RWPE1 (cell line): Measurements from ENCODE around the gene IGFBP6.
A peak's percentile ranks its signal among the peaks of the same experiment; 100 is the strongest.

ENCODE experiments used
- CTCF ChIA-PET: fragments of 350-600 bp; sonication (Branson Sonifier 250); formaldehyde crosslinking; extraction: SDS; loops from one replicate; lab custom pipeline; 2021; lab: Yijun Ruan, JAX
- POLR2A ChIA-PET: fragments of 400-600 bp; formaldehyde crosslinking; extraction: SDS; loops from one replicate; lab custom pipeline; 2020; ENCODE audit warnings: antibody characterized with exemption; ENCODE audit not compliant: low non-redundant PET; lab: Yijun Ruan, JAX
- DNase-seq: peaks from one replicate; pipeline ENCODE4 v3.0.0; 2012; ENCODE audit warnings: low spot score
- H3K27ac ChIP-seq: fragments of 450-650 bp; 2 replicates; pipeline ENCODE4 v1.5.1; 2017
- CTCF ChIP-seq: fragments of 450-650 bp; conservative IDR thresholded peaks from 2 replicates; pipeline ENCODE4 v1.5.1; 2017; ENCODE audit warnings: low read depth, mild to moderate bottlenecking

IGFBP6 gene

DNA sequence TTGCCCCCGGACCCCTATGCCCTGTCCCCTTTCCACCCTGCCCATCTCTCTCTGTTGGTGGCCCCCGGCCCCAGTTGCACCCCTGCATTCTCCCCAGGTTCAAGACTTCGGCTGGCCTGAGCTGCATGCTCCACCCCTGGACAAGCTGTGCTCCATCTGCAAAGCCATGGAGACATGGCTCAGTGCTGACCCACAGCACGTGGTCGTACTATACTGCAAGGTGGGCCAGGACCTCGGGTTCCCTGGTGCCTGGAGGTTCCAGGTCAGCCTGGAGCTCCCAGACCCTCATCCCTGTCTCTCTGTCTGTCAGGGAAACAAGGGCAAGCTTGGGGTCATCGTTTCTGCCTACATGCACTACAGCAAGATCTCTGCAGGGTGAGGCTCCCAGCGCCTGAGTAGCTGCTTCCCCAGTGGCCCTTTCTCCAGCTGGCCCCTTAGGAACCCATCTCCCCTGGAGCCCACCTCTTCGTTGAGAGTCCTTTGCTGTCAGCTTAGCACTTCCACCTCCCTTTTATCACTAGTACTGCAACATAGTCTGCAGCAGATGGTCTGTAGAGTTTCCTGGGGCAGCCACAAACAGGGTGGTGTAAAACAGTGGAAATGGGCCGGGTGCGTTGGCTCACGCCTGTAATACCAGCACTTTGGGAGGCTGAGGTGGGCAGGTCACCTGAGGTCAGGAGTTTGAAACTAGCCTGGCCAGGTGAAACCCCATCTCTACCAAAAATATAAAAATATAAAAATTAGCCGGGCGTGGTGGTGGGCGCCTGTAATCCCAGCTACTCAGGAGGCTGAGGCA, 41.8 kb upstream of the IGFBP6 start:
- no peak for DNase-seq
- H3K27ac ChIP-seq: peak overlapping the region; percentile 99
- TF ChIP-seq CTCF: no peak
- POLR2A ChIA-PET: no interaction called here
- CTCF ChIA-PET: interaction anchor here (3.4 kb wide), 1 partner anchor 10 kb away, joined by 32 read pairs; no protein-coding TSS in a partner anchor

DNA sequence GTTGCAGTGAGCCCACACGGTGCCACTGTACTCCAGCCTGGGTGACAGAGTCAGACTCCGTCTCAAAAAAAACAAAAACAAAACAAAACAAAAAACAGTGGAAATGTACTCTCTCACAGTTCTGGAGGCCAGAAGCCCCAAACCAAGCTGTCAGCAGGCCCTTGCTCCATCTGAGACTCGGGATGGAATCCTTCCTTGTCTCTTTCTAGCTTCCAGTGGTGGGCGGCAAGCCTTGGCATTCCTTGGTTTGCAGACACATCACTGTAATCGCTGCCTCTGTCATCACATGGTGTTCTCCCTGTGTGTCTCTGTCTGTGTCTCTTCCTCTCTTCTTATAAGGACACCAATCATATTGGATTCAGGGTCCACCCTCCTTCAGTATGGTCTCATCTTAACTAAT, 41.2 kb upstream of the IGFBP6 start:
- CTCF ChIA-PET: no interaction called here

DNA sequence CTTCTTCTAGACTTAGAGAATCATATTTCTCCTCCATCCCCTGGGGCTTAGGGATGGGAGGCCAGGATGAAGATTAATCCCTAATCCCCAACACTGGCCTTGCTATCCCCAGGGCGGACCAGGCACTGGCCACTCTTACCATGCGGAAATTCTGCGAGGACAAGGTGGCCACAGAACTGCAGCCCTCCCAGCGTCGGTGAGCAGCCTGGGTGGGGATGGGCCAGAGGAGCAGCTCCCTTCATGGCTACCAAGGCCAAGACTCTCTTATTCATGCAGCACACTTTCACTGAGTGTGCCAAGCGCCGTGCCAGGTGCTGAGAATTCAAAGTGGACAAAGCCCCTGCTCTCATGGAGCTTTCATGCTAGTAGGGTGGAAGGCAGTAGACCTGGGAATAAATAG, 40.6 kb upstream of the IGFBP6 start:
- no peak for DNase-seq
- peak overlapping the region; percentile 97 for H3K27ac ChIP-seq
- POLR2A ChIA-PET: no interaction called here
- CTCF ChIA-PET: interaction anchor here (1.1 kb wide), 1 partner anchor 9 kb away, joined by 4 read pairs; no protein-coding TSS in a partner anchor
- TF ChIP-seq CTCF: no peak

More for the DNA sequence above, 41.2 kb upstream of the IGFBP6 start:
- no peak for TF ChIP-seq CTCF
- peak overlapping the region; percentile 99 for H3K27ac ChIP-seq
- POLR2A ChIA-PET: no interaction called here
- no peak for DNase-seq

GRCh38 chr12:53057816-53058500, 39.5 kb upstream of the IGFBP6 start:
- DNase-seq: no peak
- ChIA-PET CTCF (interaction anchor here (0.6 to 1.1 kb wide), 3 partner anchors 8 to 208 kb away, joined by 3 to 4 read pairs (median 3); no protein-coding TSS in a partner anchor), POLR2A (no interaction called here)
- H3K27ac ChIP-seq: peak overlapping the region; percentile 97
- no peak for TF ChIP-seq CTCF

DNA sequence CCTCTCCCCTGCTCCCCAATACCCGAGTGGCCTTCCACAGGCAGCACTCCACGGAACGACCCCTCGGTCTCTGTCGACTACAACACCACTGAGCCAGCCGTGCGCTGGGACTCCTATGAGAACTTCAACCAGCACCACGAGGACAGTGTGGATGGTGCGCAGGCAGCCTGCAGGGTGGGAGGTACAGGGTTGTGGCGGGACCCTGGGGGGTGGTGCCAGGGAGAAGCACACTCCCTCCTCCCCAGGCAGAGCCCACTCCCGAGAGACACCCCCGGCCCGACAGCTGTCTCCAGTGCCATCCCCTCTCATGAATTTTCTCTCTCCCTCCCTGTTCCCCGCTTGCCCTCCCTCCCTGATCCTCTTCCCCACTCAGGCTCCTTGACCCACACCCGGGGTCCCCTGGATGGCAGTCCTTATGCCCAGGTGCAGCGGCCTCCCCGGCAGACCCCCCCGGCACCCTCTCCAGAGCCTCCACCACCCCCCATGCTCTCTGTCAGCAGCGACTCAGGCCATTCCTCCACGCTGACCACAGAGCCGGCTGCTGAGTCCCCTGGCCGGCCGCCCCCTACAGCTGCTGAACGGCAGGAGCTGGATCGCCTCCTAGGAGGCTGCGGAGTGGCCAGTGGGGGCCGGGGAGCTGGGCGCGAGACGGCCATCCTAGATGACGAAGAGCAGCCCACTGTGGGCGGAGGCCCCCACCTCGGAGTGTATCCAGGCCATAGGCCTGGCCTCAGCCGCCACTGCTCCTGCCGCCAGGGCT, 38.6 kb upstream of the IGFBP6 start:
- H3K27ac ChIP-seq: peak overlapping the region; percentile 97
- no peak for TF ChIP-seq CTCF
- DNase-seq: no peak
- ChIA-PET CTCF (interaction anchor here (0.7 to 0.9 kb wide), 2 partner anchors 40 to 526 kb away, joined by 3 read pairs; no protein-coding TSS in a partner anchor), POLR2A (no interaction called here)
